HepG2 (cell line): ENCODE results near the gene GNB3. TPM values are rescaled to one million over a fixed set of nuclear protein-coding genes. Genes with fewer than 3 reads are reported as not detected.

Experiments used
- ARID4A ChIP-seq: sonication (generic); formaldehyde crosslinking; IDR thresholded peaks from 2 replicates; pipeline ENCODE4 v1.5.0; 2020; ENCODE audit warnings: mild to moderate bottlenecking, missing genetic modification reagents, borderline replicate concordance
- HNF1A ChIP-seq, 2 experiments: sonication (generic) in 1 of 2; formaldehyde crosslinking in 1 of 2; IDR thresholded peaks; 2 replicates each; pipeline versions ENCODE4 v1.4.0 to v1.6.1; 2016 to 2020; ENCODE audit warnings: borderline replicate concordance in 1 of 2, low read depth in 1 of 2, mild to moderate bottlenecking in 1 of 2, missing genetic modification reagents in 1 of 2
- KLF16 ChIP-seq, 2 experiments: sonication (generic) in 1 of 2; formaldehyde crosslinking in 1 of 2; IDR thresholded peaks; 2 replicates each; pipeline versions ENCODE4 v1.6.1 to v1.8.0; 2016 to 2023; ENCODE audit warnings: missing genetic modification reagents in 2 of 2, missing compliant biosample characterization in 1 of 2
- KMT2A ChIP-seq: sonication (generic); formaldehyde crosslinking; IDR thresholded peaks from 2 replicates; pipeline ENCODE4 v1.4.0; 2020; ENCODE audit warnings: missing genetic modification reagents
- MED8 ChIP-seq: sonication (generic); formaldehyde crosslinking; IDR thresholded peaks from 2 replicates; pipeline ENCODE4 v1.8.1; 2023; ENCODE audit warnings: mild to moderate bottlenecking, missing genetic modification reagents; ENCODE audit not compliant: insufficient replicate concordance
- PHB2 ChIP-seq: fragments of 450-650 bp; IDR thresholded peaks from 2 replicates; pipeline ENCODE4 v1.6.1; 2018; ENCODE audit not compliant: partially characterized antibody
- PREB ChIP-seq: sonication (generic); formaldehyde crosslinking; IDR thresholded peaks from 2 replicates; pipeline ENCODE4 v1.4.0; 2020; ENCODE audit warnings: missing genetic modification reagents
- SMYD3 ChIP-seq: sonication (generic); formaldehyde crosslinking; IDR thresholded peaks from 2 replicates; pipeline ENCODE4 v1.8.1; 2023; ENCODE audit warnings: mild to moderate bottlenecking, missing genetic modification reagents
- TCF12 ChIP-seq, 2 experiments: fragments of 450-650 bp in 1 of 2; sonication (generic) in 1 of 2; formaldehyde crosslinking in 1 of 2; IDR thresholded peaks; 2 replicates each; pipeline versions ENCODE4 v1.6.1 to v1.8.0; 2017 to 2022; ENCODE audit warnings: antibody characterized with exemption in 1 of 2, mild to moderate bottlenecking in 1 of 2, missing genetic modification reagents in 1 of 2, moderate library complexity in 1 of 2
- ZNF264 ChIP-seq: sonication (generic); formaldehyde crosslinking; IDR thresholded peaks from 2 replicates; pipeline ENCODE4 v1.4.0; 2020; ENCODE audit warnings: missing genetic modification reagents
- ZNF292 ChIP-seq: sonication (generic); formaldehyde crosslinking; IDR thresholded peaks from 2 replicates; pipeline ENCODE4 v1.8.1; 2022; ENCODE audit warnings: mild to moderate bottlenecking, low read depth, missing genetic modification reagents, borderline replicate concordance
- ZNF354B ChIP-seq: sonication (generic); formaldehyde crosslinking; IDR thresholded peaks from 2 replicates; pipeline ENCODE4 v1.8.0; 2022; ENCODE audit warnings: mild to moderate bottlenecking, missing genetic modification reagents
- ZNF777 ChIP-seq: sonication (generic); formaldehyde crosslinking; IDR thresholded peaks from 2 replicates; pipeline ENCODE4 v1.4.0; 2020; ENCODE audit warnings: missing genetic modification reagents
- ZNF850 ChIP-seq: sonication (generic); formaldehyde crosslinking; conservative IDR thresholded peaks from 2 replicates; pipeline ENCODE4 v1.9.0; 2021; ENCODE audit warnings: mild to moderate bottlenecking, missing genetic modification reagents
- polyA plus RNA-seq, 8 experiments: library from polyadenylated mRNA; depleted of rRNA in 3 of 8; stranded (reverse) in 7 of 8; unstranded in 1 of 8; fragments of >200 nt; fragmentation: Illumina TruSeq in 4 of 8; extraction: Trizol in 4 of 8; gene quantifications; 2 replicates each; pipeline versions ENCODE4 v1.2.1 to v1.2.3, GENCODE V29; 2011 to 2016; ENCODE audit warnings: low read depth in 4 of 8, missing spikeins in 1 of 8, mixed read lengths in 1 of 8; ENCODE audit not compliant: insufficient read depth in 1 of 8
- total RNA-seq, 5 experiments: library from RNA; depleted of rRNA; stranded (reverse); fragments of >200 nt; fragmentation: Illumina TruSeq; extraction: Trizol; gene quantifications; 2 replicates each; pipeline ENCODE4 v1.2.3, GENCODE V29; 2016; ENCODE audit warnings: low read depth in 1 of 5
- TF ChIP-seq, protein P1 (sequence below): IDR thresholded peaks from 2 replicates; pipeline ENCODE4 v1.6.1; 2016; ENCODE audit warnings: low read depth, borderline replicate concordance

The GNB3 gene
- total and polyA plus RNA-seq, 2 of the 13 experiments (the other 11 are each of a cell fraction or from before 2014, with no cell fraction given), result 1.3 to 3.6 TPM

- TF ChIP-seq PHB2 (no peak), ZNF292 (CRISPR knock-in tag) (0 out of 2 replicates have a peak, but pooled peaks have one; percentile 17), ZNF264 (CRISPR knock-in tag) (no peak), ZNF850 (CRISPR knock-in tag) (no peak), PREB (CRISPR knock-in tag) (no peak), MED8 (no peak), ZNF777 (CRISPR knock-in tag) (no peak), SMYD3 (CRISPR knock-in tag) (no peak), KMT2A (CRISPR knock-in tag) (no peak), KLF16 (CRISPR knock-in tag; IDR thresholded peaks at IDR 0.05) (0 out of 4 replicates have a peak, but pooled peaks of 1 of the 2 experiments have one; percentile 36), TCF12 (IDR thresholded peaks at IDR 0.05) (no peak), TCF12 (CRISPR knock-in tag; IDR thresholded peaks at IDR 0.05) (no peak), ZNF354B (no peak), ARID4A (peak; percentile 21; the same call in 1 of the 2 replicates), HNF1A (IDR thresholded peaks at IDR 0.05; ENCODE audit: low read depth) (no peak), HNF1A (CRISPR knock-in tag; IDR thresholded peaks at IDR 0.05; ENCODE audit: borderline replicate concordance) (no peak)
- TF ChIP-seq, protein P1, sequence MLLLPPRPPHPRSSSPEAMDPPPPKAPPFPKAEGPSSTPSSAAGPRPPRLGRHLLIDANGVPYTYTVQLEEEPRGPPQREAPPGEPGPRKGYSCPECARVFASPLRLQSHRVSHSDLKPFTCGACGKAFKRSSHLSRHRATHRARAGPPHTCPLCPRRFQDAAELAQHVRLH, result no peak
Measured at GRCh38 chr12:6825398-6826124, 15.2 kb upstream of the GNB3 start (continued).
